Gastroesophageal sphincter (tissue), 4 donors: Measurements from ENCODE around the gene VRK2. TPM values are rescaled to one million over a fixed set of nuclear protein-coding genes. Genes with fewer than 3 reads are reported as not detected.

ENCODE experiments used
- ATAC-seq: fragments of 150-250 bp; one replicate; pipeline ENCODE4 v1.9.1; 2016; ENCODE audit warnings: mild to moderate bottlenecking, moderate library complexity
- H3K27ac ChIP-seq, 4 donors: fragments of 200-600 bp; sonication (generic) in 3 of 4; 1 replicate in 3 of 4; 2 replicates in 1 of 4; pipeline ENCODE4 v1.5.1; 2016 to 2019
- H3K27me3 ChIP-seq: fragments of 200-600 bp; sonication (generic); one replicate; pipeline ENCODE4 v1.5.1; 2019
- H3K36me3 ChIP-seq, 2 donors: fragments of 200-600 bp; sonication (generic); one replicate each; pipeline ENCODE4 v1.5.1; 2019; ENCODE audit warnings: control low read depth in 1 of 2
- H3K4me1 ChIP-seq, 3 donors: fragments of 200-600 bp; sonication (generic); 1 replicate in 2 of 3; 2 replicates in 1 of 3; pipeline ENCODE4 v1.5.1; 2016 to 2019; ENCODE audit warnings: control low read depth in 2 of 3
- H3K4me3 ChIP-seq, 2 donors: fragments of 200-600 bp; sonication (generic); one replicate each; pipeline ENCODE4 v1.5.1; 2019; ENCODE audit warnings: mild to moderate bottlenecking in 1 of 2, moderate library complexity in 1 of 2
- H3K9me3 ChIP-seq, 3 donors: fragments of 200-600 bp; sonication (generic); one replicate each; pipeline ENCODE4 v1.5.1; 2017 to 2019; ENCODE audit warnings: control low read depth in 2 of 3
- CTCF ChIP-seq, 4 experiments: fragments of 200-600 bp in 2 of 4; fragments of 450-650 bp in 2 of 4; sonication (generic) in 1 of 4; IDR thresholded peaks; one replicate each; pipeline ENCODE4 v1.5.1; 2017 to 2019; ENCODE audit warnings: antibody characterized with exemption in 4 of 4, mild to moderate bottlenecking in 2 of 4, moderate library complexity in 2 of 4
- EP300 ChIP-seq: sonication (generic); formaldehyde crosslinking; IDR thresholded peaks from one replicate; pipeline ENCODE4 v1.6.1; 2017; ENCODE audit warnings: antibody characterized with exemption, mild to moderate bottlenecking
- POLR2A ChIP-seq, 2 donors: fragments of 450-650 bp; IDR thresholded peaks; one replicate each; pipeline ENCODE4 v1.6.1; 2017; ENCODE audit warnings: antibody characterized with exemption in 2 of 2, mild to moderate bottlenecking in 2 of 2, moderate library complexity in 1 of 2
- POLR2AphosphoS5 ChIP-seq: sonication (generic); formaldehyde crosslinking; IDR thresholded peaks from one replicate; pipeline ENCODE4 v1.6.1; 2017; ENCODE audit warnings: antibody characterized with exemption
- WGBS, 2 donors: methylation state at CpG; one replicate each; pipeline ENCODE4 v1.1.5; 2018; ENCODE audit warnings: low coverage in 1 of 2; 5-methylcytosine and 5-hydroxymethylcytosine counted together
- total RNA-seq, 4 donors: library from RNA; depleted of rRNA; stranded (reverse); fragments of >200 nt; gene quantifications; one replicate each; pipeline ENCODE4 v1.1.0, GENCODE V29; 2016

The VRK2 gene
- total RNA-seq, 4 donors from 2014 or later: 27.5 to 34.4 (median 29.1) TPM

DNA sequence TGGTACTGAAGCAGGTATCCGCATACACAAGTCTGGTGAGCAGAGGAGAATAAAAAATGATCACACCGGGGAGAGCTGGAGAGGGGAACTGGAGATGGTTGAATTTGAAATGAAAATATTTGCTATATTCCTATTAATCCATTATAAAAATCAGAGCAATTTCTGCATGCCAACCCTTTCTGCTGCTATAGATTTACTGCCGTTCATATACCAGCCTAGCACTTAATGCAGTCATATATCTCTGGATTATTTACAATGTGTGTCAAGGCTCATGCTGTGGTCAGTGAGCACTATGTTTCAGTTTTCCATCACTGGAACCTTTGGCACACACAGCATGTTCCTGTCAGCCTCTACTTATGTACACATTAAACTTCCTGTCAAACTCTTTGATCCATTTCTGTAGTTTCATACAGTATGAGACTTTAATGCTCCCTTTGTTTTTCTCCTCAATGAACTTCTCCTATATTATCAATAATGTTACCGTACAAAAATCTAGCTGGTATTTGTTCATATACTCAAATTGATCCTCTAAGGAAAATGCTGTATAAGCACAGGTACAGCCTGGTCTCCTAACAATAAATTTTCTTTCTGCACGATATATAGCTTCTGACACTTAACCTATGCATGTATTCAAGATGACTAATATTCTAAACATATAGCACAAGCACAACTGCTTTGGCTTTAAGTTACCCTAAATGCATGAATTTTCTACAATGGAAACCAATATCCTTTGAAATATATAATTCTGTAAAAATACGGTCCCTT lies 157.8 kb downstream of the VRK2 start:
- Histone ChIP-seq H3K4me1 (no peaks in the 10 kb centered on the region), H3K4me3 (no peak overlapping the region), H3K27ac (no peak overlapping the region), H3K27me3 (no peaks in the 10 kb centered on the region), H3K9me3 (no peaks in the 10 kb centered on the region), H3K36me3 (no peaks in the 10 kb centered on the region)
- WGBS, 2 donors: 75 to 78% methylated on average over 5 to 6 of the region's 6 CpGs
- no peak for ATAC-seq
- no peak for TF ChIP-seq EP300
- no peak for TF ChIP-seq CTCF (IDR thresholded peaks at IDR 0.05)
- no peak for TF ChIP-seq POLR2A (IDR thresholded peaks at IDR 0.05)
- TF ChIP-seq POLR2AphosphoS5: no peak

DNA sequence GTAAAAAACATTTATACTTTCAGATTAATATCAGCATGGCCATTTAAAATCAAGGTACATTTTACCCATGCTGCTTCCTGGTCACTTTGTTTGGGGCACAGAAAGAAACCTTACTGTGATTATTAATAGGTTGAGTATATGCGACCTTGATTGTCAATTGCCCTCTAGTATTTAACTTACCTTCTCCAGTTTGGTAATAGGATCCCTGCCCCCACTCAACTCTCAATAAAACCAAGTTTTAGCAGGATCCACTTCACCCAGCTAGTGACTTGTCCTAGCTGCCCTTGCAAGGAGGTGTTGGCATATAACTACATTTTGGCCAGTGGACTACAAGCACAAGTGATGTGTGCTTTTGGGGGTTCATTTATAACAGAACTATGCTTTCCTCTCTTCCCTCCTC lies 160.2 kb downstream of the VRK2 start:
- no peak for TF ChIP-seq EP300
- TF ChIP-seq POLR2A (IDR thresholded peaks at IDR 0.05): no peak
- TF ChIP-seq CTCF (IDR thresholded peaks at IDR 0.05): no peak
- no peak for TF ChIP-seq POLR2AphosphoS5
- WGBS, 2 donors: 94 to 100% methylated on average over 1 of the region's 1 CpG
- no peak for ATAC-seq

DNA sequence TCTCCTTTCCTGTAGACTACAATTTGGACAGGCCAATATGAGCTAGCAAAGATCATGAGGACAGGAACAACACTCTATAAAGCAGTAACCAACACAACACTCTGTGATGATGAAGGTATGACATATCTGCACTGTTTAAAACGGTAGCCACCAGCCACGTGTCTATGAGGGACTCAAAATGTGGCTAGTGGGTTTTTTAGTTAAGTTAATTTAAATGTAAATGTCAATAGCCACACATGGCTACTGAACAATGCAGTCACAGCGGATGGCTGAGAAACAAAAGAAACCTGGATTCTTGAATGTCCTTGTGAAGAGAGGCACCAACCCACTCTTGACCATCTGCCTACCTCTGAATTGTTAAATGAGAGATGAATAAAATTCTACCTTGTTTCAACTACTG lies 160.6 kb downstream of the VRK2 start:
- H3K4me1 ChIP-seq: no peaks in the 10 kb centered on the region
- H3K4me3 ChIP-seq: no peak overlapping the region
- no peaks in the 10 kb centered on the region for H3K27me3 ChIP-seq
- TF ChIP-seq POLR2A (IDR thresholded peaks at IDR 0.05): no peak
- TF ChIP-seq EP300: no peak
- no peak for TF ChIP-seq CTCF (IDR thresholded peaks at IDR 0.05)
- TF ChIP-seq POLR2AphosphoS5: no peak
- 71 to 89% methylated on average over 3 of the region's 3 CpGs for whole genome bisulfite sequencing, 2 donors
- ATAC-seq: no peak
- H3K9me3 ChIP-seq: no peaks in the 10 kb centered on the region
- H3K36me3 ChIP-seq: peaks cover 0 to 16% of the 10 kb centered on the region in 2 donors
- no peak overlapping the region for H3K27ac ChIP-seq

More for the DNA sequence above, 160.2 kb downstream of the VRK2 start:
- H3K36me3 ChIP-seq: peaks cover 0 to 12% of the 10 kb centered on the region in 2 donors
- no peak overlapping the region for H3K27ac ChIP-seq
- no peaks in the 10 kb centered on the region for H3K27me3 ChIP-seq
- H3K4me3 ChIP-seq: no peak overlapping the region
- no peaks in the 10 kb centered on the region for H3K4me1 ChIP-seq
- H3K9me3 ChIP-seq: no peaks in the 10 kb centered on the region

Other genes with a start within 250 kb of the VRK2 start
- 10 to 100 TPM in 3 of 4 donors, 1 to 10 TPM in 1; 8.2 to 22.5 (median 15.3) TPM for gene FANCL, start 194.5 kb downstream of the VRK2 start, total RNA-seq